ENCODE data around the gene FKBP6.
"Not testable (repeated sequence)": the region's sequence is repeated elsewhere in the genome, so short reads cannot be mapped to it uniquely, and the experiment has no call there.

DNA sequence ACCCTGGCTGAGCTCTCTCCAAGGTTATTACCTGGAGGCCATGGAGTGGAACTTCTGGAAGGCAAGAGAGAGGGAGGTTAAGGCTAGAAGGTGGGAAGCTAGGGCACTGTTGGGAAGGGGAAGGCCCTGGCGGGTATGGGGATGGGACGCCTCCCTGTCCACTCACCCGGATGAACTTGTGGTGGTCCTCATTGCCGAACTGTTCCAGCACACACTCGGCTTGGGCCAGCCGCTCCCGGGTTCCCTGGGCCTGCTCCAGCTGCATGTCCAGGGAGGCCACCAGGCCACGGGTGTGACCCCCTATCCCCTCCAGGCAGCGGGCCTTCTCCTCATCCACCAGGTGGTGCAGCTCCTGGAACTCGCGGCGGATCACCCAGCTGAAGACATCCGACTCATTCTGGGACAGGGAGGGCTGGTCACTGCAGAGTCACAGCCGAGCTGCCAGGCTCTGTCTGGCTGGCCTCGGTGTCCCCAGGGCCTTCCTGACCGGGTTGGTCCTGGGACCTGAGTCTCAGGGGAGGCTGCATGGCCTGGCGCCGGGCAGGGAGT, 9.2 kb upstream of the FKBP6 start:
- TF ChIP-seq, protein P1, sequence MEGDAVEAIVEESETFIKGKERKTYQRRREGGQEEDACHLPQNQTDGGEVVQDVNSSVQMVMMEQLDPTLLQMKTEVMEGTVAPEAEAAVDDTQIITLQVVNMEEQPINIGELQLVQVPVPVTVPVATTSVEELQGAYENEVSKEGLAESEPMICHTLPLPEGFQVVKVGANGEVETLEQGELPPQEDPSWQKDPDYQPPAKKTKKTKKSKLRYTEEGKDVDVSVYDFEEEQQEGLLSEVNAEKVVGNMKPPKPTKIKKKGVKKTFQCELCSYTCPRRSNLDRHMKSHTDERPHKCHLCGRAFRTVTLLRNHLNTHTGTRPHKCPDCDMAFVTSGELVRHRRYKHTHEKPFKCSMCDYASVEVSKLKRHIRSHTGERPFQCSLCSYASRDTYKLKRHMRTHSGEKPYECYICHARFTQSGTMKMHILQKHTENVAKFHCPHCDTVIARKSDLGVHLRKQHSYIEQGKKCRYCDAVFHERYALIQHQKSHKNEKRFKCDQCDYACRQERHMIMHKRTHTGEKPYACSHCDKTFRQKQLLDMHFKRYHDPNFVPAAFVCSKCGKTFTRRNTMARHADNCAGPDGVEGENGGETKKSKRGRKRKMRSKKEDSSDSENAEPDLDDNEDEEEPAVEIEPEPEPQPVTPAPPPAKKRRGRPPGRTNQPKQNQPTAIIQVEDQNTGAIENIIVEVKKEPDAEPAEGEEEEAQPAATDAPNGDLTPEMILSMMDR (IDR thresholded peaks at IDR 0.05), result not testable (repeated sequence)
- not testable (repeated sequence) for TF ChIP-seq POLR2A (IDR thresholded peaks at IDR 0.05)
